HL-60 (cell line): Measurements from ENCODE around the gene BEST3.

Experiments used
- DNase-seq, 2 experiments: peaks; one replicate each; pipeline ENCODE4 v3.0.0-alpha.2; 2010 to 2020; ENCODE audit warnings: low read depth in 1 of 2, low spot score in 1 of 2
- H3K27ac ChIP-seq: fragments of 250-450 bp; sonication (Bioruptor Pico); replicated peaks from 2 replicates; pipeline ENCODE4 v1.5.1; 2020; ENCODE audit warnings: mild to moderate bottlenecking, moderate library complexity
- H3K27me3 ChIP-seq: fragments of 250-450 bp; sonication (Bioruptor Pico); 2 replicates; pipeline ENCODE4 v1.5.1; 2021; ENCODE audit warnings: mild to moderate bottlenecking, moderate library complexity; ENCODE audit not compliant: insufficient read depth, poor library complexity, severe bottlenecking
- H3K4me3 ChIP-seq: replicated peaks from 2 replicates; pipeline ENCODE4 v1.5.1; 2011; ENCODE audit warnings: mild to moderate bottlenecking, control low read depth, low read length; ENCODE audit not compliant: insufficient read depth
- CTCF ChIP-seq: IDR thresholded peaks from one replicate; pipeline ENCODE4 v1.5.1; 2011; ENCODE audit warnings: low read length, control low read depth, inconsistent platforms; ENCODE audit not compliant: insufficient read depth
- GABPA ChIP-seq: IDR thresholded peaks from 2 replicates; pipeline ENCODE4 v1.6.1; 2012; ENCODE audit warnings: low read depth
- POLR2AphosphoS5 ChIP-seq: IDR thresholded peaks from 2 replicates; pipeline ENCODE4 v1.6.1; 2012; ENCODE audit warnings: low read depth
- SPI1 ChIP-seq: IDR thresholded peaks from 2 replicates; pipeline ENCODE4 v1.6.1; 2012; ENCODE audit warnings: low read depth, mild to moderate bottlenecking, borderline replicate concordance
- TF ChIP-seq, protein P1 (sequence below): IDR thresholded peaks from 2 replicates; pipeline ENCODE4 v1.6.1; 2012; ENCODE audit warnings: low read depth; ENCODE audit not compliant: insufficient replicate concordance

BEST3 gene

GRCh38 chr12:69658203-69658602 lies 40.9 kb downstream of the BEST3 start:
- TF ChIP-seq POLR2AphosphoS5: no peak
- no peak for TF ChIP-seq SPI1
- TF ChIP-seq, protein P1, sequence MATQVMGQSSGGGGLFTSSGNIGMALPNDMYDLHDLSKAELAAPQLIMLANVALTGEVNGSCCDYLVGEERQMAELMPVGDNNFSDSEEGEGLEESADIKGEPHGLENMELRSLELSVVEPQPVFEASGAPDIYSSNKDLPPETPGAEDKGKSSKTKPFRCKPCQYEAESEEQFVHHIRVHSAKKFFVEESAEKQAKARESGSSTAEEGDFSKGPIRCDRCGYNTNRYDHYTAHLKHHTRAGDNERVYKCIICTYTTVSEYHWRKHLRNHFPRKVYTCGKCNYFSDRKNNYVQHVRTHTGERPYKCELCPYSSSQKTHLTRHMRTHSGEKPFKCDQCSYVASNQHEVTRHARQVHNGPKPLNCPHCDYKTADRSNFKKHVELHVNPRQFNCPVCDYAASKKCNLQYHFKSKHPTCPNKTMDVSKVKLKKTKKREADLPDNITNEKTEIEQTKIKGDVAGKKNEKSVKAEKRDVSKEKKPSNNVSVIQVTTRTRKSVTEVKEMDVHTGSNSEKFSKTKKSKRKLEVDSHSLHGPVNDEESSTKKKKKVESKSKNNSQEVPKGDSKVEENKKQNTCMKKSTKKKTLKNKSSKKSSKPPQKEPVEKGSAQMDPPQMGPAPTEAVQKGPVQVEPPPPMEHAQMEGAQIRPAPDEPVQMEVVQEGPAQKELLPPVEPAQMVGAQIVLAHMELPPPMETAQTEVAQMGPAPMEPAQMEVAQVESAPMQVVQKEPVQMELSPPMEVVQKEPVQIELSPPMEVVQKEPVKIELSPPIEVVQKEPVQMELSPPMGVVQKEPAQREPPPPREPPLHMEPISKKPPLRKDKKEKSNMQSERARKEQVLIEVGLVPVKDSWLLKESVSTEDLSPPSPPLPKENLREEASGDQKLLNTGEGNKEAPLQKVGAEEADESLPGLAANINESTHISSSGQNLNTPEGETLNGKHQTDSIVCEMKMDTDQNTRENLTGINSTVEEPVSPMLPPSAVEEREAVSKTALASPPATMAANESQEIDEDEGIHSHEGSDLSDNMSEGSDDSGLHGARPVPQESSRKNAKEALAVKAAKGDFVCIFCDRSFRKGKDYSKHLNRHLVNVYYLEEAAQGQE: no peak
- TF ChIP-seq CTCF: no peak
- no peak for TF ChIP-seq GABPA
- H3K27ac ChIP-seq: no peak overlapping the region
- no peak for DNase-seq
- no peaks in the 10 kb centered on the region for H3K27me3 ChIP-seq
- H3K4me3 ChIP-seq: no peak overlapping the region

DNA sequence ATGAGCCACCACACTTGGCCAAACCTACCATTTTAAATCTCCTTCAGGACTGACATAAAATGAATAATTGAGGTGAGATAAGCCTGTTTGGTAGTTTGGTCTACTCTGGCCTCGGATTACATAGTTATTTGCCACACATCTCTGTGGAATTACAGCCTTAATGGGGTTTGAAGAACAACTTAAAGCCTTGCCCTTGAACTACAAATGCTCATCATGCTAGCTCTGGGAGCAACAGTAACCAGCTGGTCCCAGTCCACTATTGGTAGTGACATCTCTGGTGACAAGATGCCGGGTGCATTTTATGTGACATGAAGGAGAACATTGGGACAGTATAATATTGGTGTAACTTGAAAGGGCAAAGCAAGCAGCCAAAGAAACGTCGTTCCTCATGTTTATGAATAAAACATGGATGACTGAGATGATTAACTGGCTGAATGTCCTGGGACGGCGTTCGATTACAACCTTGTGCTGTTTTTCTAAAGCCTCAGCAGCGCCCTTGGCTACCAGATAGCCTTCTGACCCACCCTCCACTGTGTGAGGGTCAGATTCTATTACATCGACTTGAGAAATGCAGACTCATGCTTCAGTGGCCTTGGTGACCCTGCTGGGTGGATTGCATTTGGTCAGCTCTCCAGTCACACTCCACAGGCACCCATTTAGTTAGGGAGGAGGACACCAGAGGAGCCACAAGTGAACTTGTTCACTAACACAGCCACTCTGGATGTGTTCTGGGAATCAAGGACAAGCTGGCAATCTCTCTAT lies 41.5 kb downstream of the BEST3 start:
- no peak for DNase-seq
- Histone ChIP-seq H3K27ac (no peak overlapping the region), H3K4me3 (no peak overlapping the region), H3K27me3 (no peaks in the 10 kb centered on the region)
- no peak for TF ChIP-seq CTCF

DNA sequence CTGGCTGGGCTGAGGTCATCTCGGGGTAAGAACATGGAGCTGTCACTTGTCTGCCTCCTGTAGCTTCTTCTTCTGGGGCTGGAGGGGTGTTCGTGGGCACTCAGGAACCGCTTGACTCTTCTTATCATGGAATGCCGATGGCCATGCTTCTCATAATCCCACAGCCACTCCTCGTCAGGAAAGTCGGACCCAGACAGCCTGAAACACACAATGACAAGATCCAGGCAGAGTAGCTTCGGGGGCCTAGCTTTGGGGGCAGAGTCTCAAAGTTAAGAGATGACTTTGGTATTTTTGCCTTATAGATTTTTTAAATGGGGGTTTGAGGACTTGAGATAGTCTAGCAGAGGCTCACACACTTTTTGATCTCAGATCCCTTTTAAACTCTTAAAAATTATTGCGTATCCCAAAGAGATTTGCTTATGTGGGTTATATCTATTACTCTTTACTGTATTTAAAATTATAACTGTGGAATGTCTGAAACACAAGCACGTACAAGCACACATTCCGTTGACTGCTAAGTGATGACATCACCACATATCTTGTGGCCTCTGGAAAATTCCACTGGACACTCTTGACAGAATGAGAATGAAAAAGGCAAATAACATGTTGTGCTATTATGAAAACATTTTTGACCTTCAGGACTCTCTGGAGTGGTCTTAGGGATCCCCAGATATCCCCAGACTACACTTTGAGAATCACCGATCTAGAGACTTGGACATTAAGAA lies 43.3 kb downstream of the BEST3 start:
- no peak overlapping the region for H3K27ac ChIP-seq
- H3K4me3 ChIP-seq: no peak overlapping the region
- no peaks in the 10 kb centered on the region for H3K27me3 ChIP-seq
- no peak for TF ChIP-seq SPI1
- no peak for TF ChIP-seq POLR2AphosphoS5
- TF ChIP-seq CTCF: no peak
- no peak for TF ChIP-seq GABPA
- TF ChIP-seq, protein P1: no peak
- DNase-seq: no peak
